Measurements from ENCODE around the gene ARHGAP32. TPM values are rescaled to one million over a fixed set of nuclear protein-coding genes. Genes with fewer than 3 reads are reported as not detected.

Gene ARHGAP32
- total and polyA plus RNA-seq, 11 donors, result 2.1 to 9.5 (median 4.8) TPM

DNA sequence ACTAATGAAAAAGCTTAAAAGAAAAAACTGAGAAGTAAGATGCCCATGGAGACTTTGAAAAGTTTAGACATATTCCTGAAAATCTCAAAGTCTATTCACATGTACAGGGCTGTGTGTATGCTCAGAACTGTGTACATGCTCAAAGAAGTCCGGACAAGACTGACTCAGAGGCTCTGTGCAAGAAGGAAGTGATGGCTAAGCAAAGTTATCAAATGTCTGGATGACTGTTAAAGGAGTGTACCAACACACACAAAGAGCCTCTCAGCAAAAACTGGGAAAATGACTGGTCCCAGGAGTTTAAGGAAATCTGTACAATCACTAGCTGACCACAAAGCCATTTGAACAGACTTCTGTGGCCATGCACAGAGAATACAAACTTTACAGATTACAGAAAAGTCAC lies 33.1 kb upstream of the ARHGAP32 start:
- no peaks in the 10 kb centered on the region for H3K27me3 ChIP-seq

DNA sequence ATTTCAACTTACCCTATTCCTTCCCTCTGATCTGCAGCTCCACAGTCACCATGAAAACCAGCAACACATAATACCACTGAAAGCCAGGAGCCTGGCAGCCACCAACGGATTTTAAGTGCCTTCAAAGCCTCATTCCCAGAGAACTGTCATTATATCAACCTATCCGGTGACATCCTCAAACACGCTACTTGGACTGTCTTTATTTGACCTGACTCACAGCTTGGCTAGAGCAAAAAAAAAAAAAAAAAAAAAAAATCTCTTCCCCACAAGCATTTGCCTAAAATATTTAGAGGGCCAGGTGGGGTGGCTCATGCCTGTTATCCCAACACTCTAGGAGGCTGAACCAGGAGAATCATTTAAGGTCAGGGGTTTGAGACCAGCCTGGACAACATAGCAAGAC lies 32.4 kb upstream of the ARHGAP32 start:
- Histone ChIP-seq H3K4me1 (peaks cover 0 to 4% (median 0%) of the 10 kb centered on the region in 12 donors), H3K36me3 (no peaks in the 10 kb centered on the region), H3K27ac (peak overlapping the region in 1 of 12 donors; percentile 43), H3K9me3 (peaks cover 0 to 33% (median 20%) of the 10 kb centered on the region in 12 donors), H3K4me3 (no peak overlapping the region), H3K27me3 (no peaks in the 10 kb centered on the region)
- ATAC-seq, result peak in 1 of 4 donors; percentile 42
- intact Hi-C loops (cut with DNase I), result loop anchor here in 1 of 10 donors (10.0 kb wide), 1 partner anchor 110 kb away; no protein-coding TSS in a partner anchor
- DNase-seq, result peak in 1 of 5 donors; percentile 29
- TF ChIP-seq POLR2A (IDR thresholded peaks at IDR 0.05) (no peak), CTCF (IDR thresholded peaks at IDR 0.05) (no peak)
- 66 to 85% (median 82%) methylated on average over 3 of the region's 3 CpGs for WGBS, 4 donors

More for the DNA sequence above, 33.1 kb upstream of the ARHGAP32 start:
- intact Hi-C loops (cut with DNase I), result loop anchor here in 2 of 10 donors (5.0 to 10.0 kb wide), 2 partner anchors 107 to 110 kb away; no protein-coding TSS in a partner anchor
- TF ChIP-seq POLR2A (IDR thresholded peaks at IDR 0.05) (no peak), CTCF (IDR thresholded peaks at IDR 0.05) (no peak)
- ATAC-seq (peak in 1 of 4 donors; percentile 57), DNase-seq (no peak)
- H3K4me3 ChIP-seq, result no peak overlapping the region
- no peaks in the 10 kb centered on the region for H3K36me3 ChIP-seq
- peaks cover 0 to 33% (median 20%) of the 10 kb centered on the region in 12 donors for H3K9me3 ChIP-seq
- 67 to 95% (median 89%) methylated on average over 1 of the region's 1 CpG for WGBS, 4 donors
- no peak overlapping the region for H3K27ac ChIP-seq
- peaks cover 0 to 4% (median 0%) of the 10 kb centered on the region in 12 donors for H3K4me1 ChIP-seq

DNA sequence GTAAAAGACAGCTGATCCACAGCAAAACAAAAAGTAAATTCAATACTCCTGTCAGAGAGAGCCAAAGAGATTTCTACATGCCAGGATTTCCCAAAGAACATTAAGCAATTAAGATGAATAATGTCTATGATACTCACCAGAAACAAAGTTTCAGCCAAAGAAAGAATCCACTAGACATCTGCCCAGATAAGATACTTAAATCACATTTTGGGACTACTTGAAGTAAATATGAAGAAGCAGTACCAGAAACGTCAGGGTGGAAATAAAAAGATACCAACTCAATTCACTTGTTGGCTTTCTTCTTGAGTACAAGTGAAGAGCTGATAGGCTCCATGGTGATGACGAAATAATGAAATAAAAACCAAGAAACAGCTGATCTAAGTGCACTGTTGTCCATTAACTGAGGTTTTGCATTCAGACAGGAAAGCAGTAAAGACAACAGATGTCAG lies 31.6 kb upstream of the ARHGAP32 start:
- 63 to 72% (median 69%) methylated on average over 2 of the region's 2 CpGs for WGBS, 4 donors
- intact Hi-C loops (cut with DNase I), result loop anchor here in 1 of 10 donors (10.0 kb wide), 1 partner anchor 111 kb away; no protein-coding TSS in a partner anchor
- TF ChIP-seq CTCF (IDR thresholded peaks at IDR 0.05), result no peak
- no peak for TF ChIP-seq POLR2A (IDR thresholded peaks at IDR 0.05)
- no peak for DNase-seq
- Histone ChIP-seq H3K9me3 (peaks cover 0 to 33% (median 20%) of the 10 kb centered on the region in 12 donors), H3K4me3 (no peak overlapping the region), H3K27ac (peak overlapping the region in 1 of 12 donors; percentile 43), H3K27me3 (no peaks in the 10 kb centered on the region), H3K36me3 (no peaks in the 10 kb centered on the region), H3K4me1 (peaks cover 0 to 7% (median 0%) of the 10 kb centered on the region in 12 donors)
- ATAC-seq, result peak in 2 of 4 donors; percentile 36 to 86

GRCh38 chr11:129223260-129223659 lies 31.1 kb upstream of the ARHGAP32 start:
- no peak overlapping the region for H3K27ac ChIP-seq
- WGBS, 4 donors, result 65 to 84% (median 69%) methylated on average over 1 of the region's 1 CpG
- H3K4me1 ChIP-seq, result peaks cover 0 to 7% (median 0%) of the 10 kb centered on the region in 12 donors
- TF ChIP-seq POLR2A (IDR thresholded peaks at IDR 0.05) (no peak), CTCF (IDR thresholded peaks at IDR 0.05) (no peak)
- intact Hi-C loops (cut with DNase I), result loop anchor here in 1 of 10 donors (10.0 kb wide), 1 partner anchor 112 kb away; no protein-coding TSS in a partner anchor
- H3K4me3 ChIP-seq, result no peak overlapping the region
- H3K27me3 ChIP-seq, result no peaks in the 10 kb centered on the region
- peaks cover 0 to 33% (median 20%) of the 10 kb centered on the region in 12 donors for H3K9me3 ChIP-seq
- DNase-seq (no peak), ATAC-seq (peak in 1 of 4 donors; percentile 36)
- no peaks in the 10 kb centered on the region for H3K36me3 ChIP-seq

Data from heart left ventricle (tissue), 16 donors.